Breast epithelium (tissue), 3 donors: Measurements from ENCODE around the gene TKT.

Experiments
- CTCF ChIP-seq, 3 donors: fragments of 450-650 bp; IDR thresholded peaks; one replicate each; pipeline ENCODE4 v1.5.1; 2016 to 2017; ENCODE audit warnings: antibody characterized with exemption in 3 of 3, mild to moderate bottlenecking in 3 of 3, moderate library complexity in 3 of 3
- POLR2A ChIP-seq: fragments of 450-650 bp; IDR thresholded peaks from one replicate; pipeline ENCODE4 v1.6.1; 2016; ENCODE audit warnings: antibody characterized with exemption, mild to moderate bottlenecking, moderate library complexity

GRCh38 chr3:53211706-53212702 is 43.8 kb downstream of the TKT start:
- no peak for TF ChIP-seq CTCF (IDR thresholded peaks at IDR 0.05)
- no peak for TF ChIP-seq POLR2A
